Measurements from ENCODE around the gene NXT2. TPM values are rescaled to one million over a fixed set of nuclear protein-coding genes. Genes with fewer than 3 reads are reported as not detected.

The NXT2 gene
- total RNA-seq, 1 experiment from 2014 or later: 14.6 TPM

DNA sequence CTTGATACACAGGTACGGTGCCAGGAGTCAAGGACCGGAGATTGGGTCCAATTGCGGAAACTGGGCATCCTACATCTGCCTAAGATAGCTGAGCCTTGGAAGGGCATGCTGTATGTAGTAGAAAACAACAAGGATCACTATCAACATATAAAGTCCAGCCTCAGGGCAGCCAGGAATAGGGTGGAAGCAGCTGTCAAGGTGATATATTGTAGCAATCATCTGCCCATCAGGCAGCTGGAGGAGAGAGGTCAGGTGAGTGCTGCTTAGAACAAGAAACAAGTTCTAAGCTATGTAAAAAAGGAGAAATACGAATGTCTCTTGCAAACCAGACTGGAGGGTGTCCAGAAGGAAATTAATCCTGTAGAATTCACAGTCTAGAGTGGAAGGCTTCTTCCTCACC, 53.5 kb downstream of the NXT2 start:
- H3K36me3 Mint-ChIP-seq (ENCODE audit: insufficient read depth, unreplicated experiment): no peaks in the 10 kb centered on the region
- H3K27me3 Mint-ChIP-seq (ENCODE audit: unreplicated experiment): peaks cover 23% of the 10 kb centered on the region
- H3K9me3 Mint-ChIP-seq (ENCODE audit: low read depth, unreplicated experiment): no peaks in the 10 kb centered on the region
- CTCF ChIA-PET: no interaction called here
- TF ChIP-seq, protein P1, sequence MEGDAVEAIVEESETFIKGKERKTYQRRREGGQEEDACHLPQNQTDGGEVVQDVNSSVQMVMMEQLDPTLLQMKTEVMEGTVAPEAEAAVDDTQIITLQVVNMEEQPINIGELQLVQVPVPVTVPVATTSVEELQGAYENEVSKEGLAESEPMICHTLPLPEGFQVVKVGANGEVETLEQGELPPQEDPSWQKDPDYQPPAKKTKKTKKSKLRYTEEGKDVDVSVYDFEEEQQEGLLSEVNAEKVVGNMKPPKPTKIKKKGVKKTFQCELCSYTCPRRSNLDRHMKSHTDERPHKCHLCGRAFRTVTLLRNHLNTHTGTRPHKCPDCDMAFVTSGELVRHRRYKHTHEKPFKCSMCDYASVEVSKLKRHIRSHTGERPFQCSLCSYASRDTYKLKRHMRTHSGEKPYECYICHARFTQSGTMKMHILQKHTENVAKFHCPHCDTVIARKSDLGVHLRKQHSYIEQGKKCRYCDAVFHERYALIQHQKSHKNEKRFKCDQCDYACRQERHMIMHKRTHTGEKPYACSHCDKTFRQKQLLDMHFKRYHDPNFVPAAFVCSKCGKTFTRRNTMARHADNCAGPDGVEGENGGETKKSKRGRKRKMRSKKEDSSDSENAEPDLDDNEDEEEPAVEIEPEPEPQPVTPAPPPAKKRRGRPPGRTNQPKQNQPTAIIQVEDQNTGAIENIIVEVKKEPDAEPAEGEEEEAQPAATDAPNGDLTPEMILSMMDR (IDR thresholded peaks at IDR 0.05; ENCODE audit: unreplicated experiment): no peak
- no TSS peak for BruUV-seq (replicated peaks)
- intact Hi-C loops (cut with micrococcal nuclease; ENCODE audit: unreplicated experiment): no loop called here
- H3K4me3 Mint-ChIP-seq (ENCODE audit: low read depth, unreplicated experiment): no peak overlapping the region
- H3K27ac Mint-ChIP-seq (ENCODE audit: unreplicated experiment): no peak overlapping the region
- DNase-seq: no peak
- H3K4me1 Mint-ChIP-seq (ENCODE audit: low read depth, unreplicated experiment): no peaks in the 10 kb centered on the region

Other genes with a start within 250 kb of the NXT2 start
- gene GUCY2F, start 54.8 kb upstream of the NXT2 start, total RNA-seq (2022): not detected in 2 replicates
- 0.71 and 1.1 TPM in 2 replicates for gene KCNE5, start 88.3 kb downstream of the NXT2 start, total RNA-seq (2022)
- 64.8 and 72.4 TPM in 2 replicates for gene ACSL4, start 196.4 kb downstream of the NXT2 start, total RNA-seq (2022)

Data from Calu3 (cell line).